Right lobe of liver (tissue), 6 donors: ENCODE data around the gene MAP7. TPM values are rescaled to one million over a fixed set of nuclear protein-coding genes. Genes with fewer than 3 reads are reported as not detected.

Experiments used
- ATAC-seq, 4 donors: fragments of 200-7000 bp; cut with Tn5 transposase; one replicate each; pipeline ENCODE4 v1.9.1; 2020; ENCODE audit warnings: mild to moderate bottlenecking in 4 of 4, moderate library complexity in 4 of 4
- DNase-seq, 3 donors: peaks; one replicate each; pipeline ENCODE4 v3.0.0-alpha.2; 2020
- H3K27ac ChIP-seq, 3 donors: fragments of 200-600 bp; one replicate each; pipeline ENCODE4 v1.8.0; 2022
- H3K27me3 ChIP-seq, 2 donors: fragments of 200-600 bp; one replicate each; pipeline ENCODE4 v1.8.0; 2022
- H3K36me3 ChIP-seq, 4 donors: fragments of 200-600 bp; sonication (generic) in 1 of 4; one replicate each; pipeline versions ENCODE4 v1.5.1 to v1.8.0; 2017 to 2022; ENCODE audit warnings: control low read depth in 1 of 4
- H3K4me1 ChIP-seq, 4 donors: fragments of 200-600 bp; sonication (generic) in 1 of 4; one replicate each; pipeline versions ENCODE4 v1.5.1 to v1.8.0; 2017 to 2022; ENCODE audit warnings: control low read depth in 1 of 4
- H3K4me3 ChIP-seq, 3 donors: fragments of 200-600 bp; one replicate each; pipeline ENCODE4 v1.8.0; 2022
- H3K9me3 ChIP-seq, 4 donors: fragments of 200-600 bp; sonication (generic) in 1 of 4; one replicate each; pipeline versions ENCODE4 v1.5.1 to v1.8.0; 2017 to 2022; ENCODE audit warnings: control low read depth in 1 of 4
- POLR2A ChIP-seq: fragments of 450-650 bp; IDR thresholded peaks from one replicate; pipeline ENCODE4 v1.6.1; 2017; ENCODE audit warnings: antibody characterized with exemption, mild to moderate bottlenecking
- WGBS: methylation state at CpG from one replicate; pipeline ENCODE4 v1.1.6; 2018; ENCODE audit warnings: low coverage, low lambda C conversion rate; ENCODE audit not compliant: insufficient coverage; ENCODE audit errors: missing lambda C conversion rate; 5-methylcytosine and 5-hydroxymethylcytosine counted together
- intact Hi-C, 2 donors: fragments of 100-400 bp; cut with DNase I; formaldehyde crosslinking; loops; one replicate each; pipeline versions ENCODE4 v1.11.2 to v1.14.1; 2022
- small RNA-seq, 2 experiments: library from RNA; depleted of rRNA; stranded (forward); fragments of <200 nt; gene quantifications; one replicate each; pipeline ENCODE3, GENCODE V24; 2016
- total RNA-seq, 6 experiments: library from RNA; depleted of rRNA in 2 of 6; stranded (reverse); fragments of >200 nt in 2 of 6; fragmentation: NEBNext Ultra II Directional in 3 of 6; extraction: Animal tissue kit (Norgen Biotek cat#: 25700) in 3 of 6; gene quantifications; one replicate each; pipeline versions ENCODE4 v1.1.0 to v1.2.4, GENCODE V29; 2016 to 2023
- TF ChIP-seq, protein P1 (sequence below), 4 donors: fragments of 200-600 bp in 3 of 4; fragments of 450-650 bp in 1 of 4; IDR thresholded peaks; one replicate each; pipeline versions ENCODE4 v1.5.1 to v1.8.0; 2016 to 2022; ENCODE audit warnings: antibody characterized with exemption in 4 of 4, mild to moderate bottlenecking in 2 of 4
- donor health status: DM: no; HTN: yes; CAD: no.
- donor health status: DM: no; HTN: no; CAD: no.
- donor health status: DM: no; HTN: no; CAD: no.
- donor health status: DM: no; HTN: yes; CAD: no.
- donor health status: DM: no; HTN: yes; CAD: no.

MAP7 gene
- total RNA-seq, 6 experiments from 2014 or later: 14.8 to 20.9 (median 17.9) TPM

DNA sequence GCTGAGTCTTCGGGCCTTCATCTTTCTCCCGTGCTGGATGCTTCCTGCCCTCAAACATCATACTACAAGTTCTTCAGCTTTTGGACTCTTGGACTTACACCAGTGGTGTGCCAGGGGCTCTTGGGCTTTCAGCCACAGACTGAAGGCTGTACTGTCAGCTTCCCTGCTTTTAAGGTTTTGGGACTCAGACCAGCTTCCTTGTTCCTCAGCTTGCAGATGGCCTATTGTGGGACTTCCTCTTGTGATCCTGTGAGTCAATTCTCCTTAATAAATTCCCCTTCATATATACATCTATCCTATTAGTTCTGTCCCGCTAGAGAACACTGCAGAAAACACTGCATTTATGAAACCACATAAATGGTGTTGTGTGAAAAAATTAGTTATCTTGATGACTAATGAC lies 246.7 kb downstream of the MAP7 start:
- no peak overlapping the region for H3K4me3 ChIP-seq
- ATAC-seq (no peak), DNase-seq (no peak)
- no peak overlapping the region for H3K27ac ChIP-seq
- H3K9me3 ChIP-seq: no peaks in the 10 kb centered on the region
- TF ChIP-seq, protein P1, sequence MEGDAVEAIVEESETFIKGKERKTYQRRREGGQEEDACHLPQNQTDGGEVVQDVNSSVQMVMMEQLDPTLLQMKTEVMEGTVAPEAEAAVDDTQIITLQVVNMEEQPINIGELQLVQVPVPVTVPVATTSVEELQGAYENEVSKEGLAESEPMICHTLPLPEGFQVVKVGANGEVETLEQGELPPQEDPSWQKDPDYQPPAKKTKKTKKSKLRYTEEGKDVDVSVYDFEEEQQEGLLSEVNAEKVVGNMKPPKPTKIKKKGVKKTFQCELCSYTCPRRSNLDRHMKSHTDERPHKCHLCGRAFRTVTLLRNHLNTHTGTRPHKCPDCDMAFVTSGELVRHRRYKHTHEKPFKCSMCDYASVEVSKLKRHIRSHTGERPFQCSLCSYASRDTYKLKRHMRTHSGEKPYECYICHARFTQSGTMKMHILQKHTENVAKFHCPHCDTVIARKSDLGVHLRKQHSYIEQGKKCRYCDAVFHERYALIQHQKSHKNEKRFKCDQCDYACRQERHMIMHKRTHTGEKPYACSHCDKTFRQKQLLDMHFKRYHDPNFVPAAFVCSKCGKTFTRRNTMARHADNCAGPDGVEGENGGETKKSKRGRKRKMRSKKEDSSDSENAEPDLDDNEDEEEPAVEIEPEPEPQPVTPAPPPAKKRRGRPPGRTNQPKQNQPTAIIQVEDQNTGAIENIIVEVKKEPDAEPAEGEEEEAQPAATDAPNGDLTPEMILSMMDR (IDR thresholded peaks at IDR 0.05): no peak
- no peak for TF ChIP-seq POLR2A
- H3K36me3 ChIP-seq: no peaks in the 10 kb centered on the region
- no peaks in the 10 kb centered on the region for H3K4me1 ChIP-seq
- intact Hi-C loops: no loop called here
- 82% methylated on average over 1 of the region's 3 CpGs for WGBS
- no peaks in the 10 kb centered on the region for H3K27me3 ChIP-seq

DNA sequence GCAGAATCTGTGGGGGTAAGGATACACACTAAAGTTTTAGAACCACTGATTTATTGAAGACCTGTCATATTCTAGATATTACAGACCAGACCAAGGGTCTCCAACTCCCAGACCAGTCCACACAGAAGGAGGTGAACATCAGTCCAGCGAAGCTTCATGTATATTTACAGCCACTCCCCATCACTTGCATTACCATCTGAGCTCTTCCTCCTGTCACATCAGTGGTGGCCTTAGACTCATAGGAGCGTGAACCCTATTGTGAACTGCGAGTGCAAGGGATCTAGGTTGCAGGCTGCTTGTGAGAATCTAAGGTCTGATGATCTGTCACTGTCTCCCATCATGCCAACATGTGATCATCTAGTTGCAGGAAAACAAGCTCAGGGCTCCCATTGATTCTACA lies 255.6 kb downstream of the MAP7 start:
- H3K27me3 ChIP-seq: no peaks in the 10 kb centered on the region
- H3K36me3 ChIP-seq: no peaks in the 10 kb centered on the region
- H3K9me3 ChIP-seq: no peaks in the 10 kb centered on the region
- 74% methylated on average over 3 of the region's 3 CpGs for WGBS
- peaks cover 0 to 5% (median 0%) of the 10 kb centered on the region in 4 donors for H3K4me1 ChIP-seq
- DNase-seq (no peak), ATAC-seq (no peak)
- TF ChIP-seq, protein P1 (IDR thresholded peaks at IDR 0.05): no peak
- no peak for TF ChIP-seq POLR2A
- intact Hi-C loops: no loop called here
- H3K27ac ChIP-seq: no peak overlapping the region
- no peak overlapping the region for H3K4me3 ChIP-seq

Small RNA genes lying within 50 kb of the gene (small RNA-seq; reads per million reads assigned to genes)
- gene AL023284.1: 0 reads per million in 2 experiments
- gene NDUFS5P1: 0 reads per million in 2 experiments

Other genes starting within 250 kb of the MAP7 start
- 10 to 100 TPM in 1 of 6 experiments, 1 to 10 TPM in 5; 5.0 to 10.4 (median 6.9) TPM for gene MAP3K5, start 242.1 kb upstream of the MAP7 start, total RNA-seq